ENCODE results near the gene LTBP1. TPM values are rescaled to one million over a fixed set of nuclear protein-coding genes. Genes with fewer than 3 reads are reported as not detected.

LTBP1 gene
- total and polyA plus RNA-seq, 10 of the 15 experiments (the other 5 are each of a cell fraction or from before 2014, with no cell fraction given): 0.01 to 0.28 (median 0.12) TPM; not detected in 2

GRCh38 chr2:33083699-33084387 is 137.1 kb downstream of the LTBP1 start:
- ChIA-PET CTCF (interaction anchor here (1.3 kb wide), 1 partner anchor 13 kb away, joined by 3 read pairs; no protein-coding TSS in a partner anchor), POLR2A (no interaction called here), RAD21 (ENCODE audit: unreplicated experiment) (no interaction called here), SMC1A (ENCODE audit: uncharacterized antibody, unreplicated experiment) (interaction anchor here (1.1 kb wide), 1 partner anchor 49 kb away, joined by 4 read pairs; no protein-coding TSS in a partner anchor)
- WGBS (ENCODE audit: insufficient coverage, insufficient replicate concordance, low lambda C conversion rate, missing lambda C conversion rate): 1% methylated on average over 6 of the region's 6 CpGs
- intact Hi-C loops (cut with micrococcal nuclease; ENCODE audit: unreplicated experiment): no loop called here
- FAIRE-seq (no peak), DNase-seq (ENCODE audit: low read depth, low spot score) (no peak), ATAC-seq (no peak)
- H3K4me2 ChIP-seq (ENCODE audit: control insufficient read depth, insufficient read depth): no peak overlapping the region
- H2AFZ ChIP-seq (ENCODE audit: control insufficient read depth, low read depth, low read length): no peak overlapping the region
- H3K9me3 ChIP-seq (replicated peaks; ENCODE audit: control insufficient read depth, insufficient read depth, low read length): no peaks in the 10 kb centered on the region; the same call in 1 of the 3 replicates
- BruUV-seq (replicated peaks): no TSS peak
- no peaks in the 10 kb centered on the region for H4K20me1 ChIP-seq (ENCODE audit: control insufficient read depth, insufficient read depth)
- in situ Hi-C loops (cut with MboI): no loop called here
- no peak overlapping the region for H3K27ac ChIP-seq (ENCODE audit: control insufficient read depth, insufficient read depth)
- H3K36me3 ChIP-seq (ENCODE audit: control insufficient read depth in 2 of 2, insufficient read depth in 2 of 2, low read length in 1 of 2): no peaks in the 10 kb centered on the region
- TF ChIP-seq ZBTB33 (IDR thresholded peaks at IDR 0.05) (no peak), JUND (IDR thresholded peaks at IDR 0.05; ENCODE audit: low read depth, low read length) (no peak), MYB (IDR thresholded peaks at IDR 0.05; ENCODE audit: borderline replicate concordance, low read depth, low read length) (no peak), HSF1 (IDR thresholded peaks at IDR 0.05; ENCODE audit: low read depth, low read length) (no peak)
- H3K79me2 ChIP-seq (ENCODE audit: control insufficient read depth, insufficient read depth, low read length): no peaks in the 10 kb centered on the region
- H3K9ac ChIP-seq (ENCODE audit: control insufficient read depth, insufficient read depth, low read length): no peak overlapping the region
- H3K4me3 ChIP-seq: no peak overlapping the region
- no peaks in the 10 kb centered on the region; a peak in 1 of 4 replicates for H3K27me3 ChIP-seq (replicated peaks in 1 of 2; ENCODE audit: control insufficient read depth in 2 of 2, insufficient read depth in 2 of 2, low read length in 1 of 2)
- no peaks in the 10 kb centered on the region for H3K4me1 ChIP-seq (ENCODE audit: control insufficient read depth, insufficient read depth, low read length)

Measured in GM12878 (cell line).